ENCODE results near the gene WWTR1. TPM values are rescaled to one million over a fixed set of nuclear protein-coding genes. Genes with fewer than 3 reads are reported as not detected.

WWTR1 gene
- total and polyA plus RNA-seq, 2 of the 8 experiments (the other 6 are each of a cell fraction or from before 2014, with no cell fraction given) = 15.7 to 18.6 TPM

DNA sequence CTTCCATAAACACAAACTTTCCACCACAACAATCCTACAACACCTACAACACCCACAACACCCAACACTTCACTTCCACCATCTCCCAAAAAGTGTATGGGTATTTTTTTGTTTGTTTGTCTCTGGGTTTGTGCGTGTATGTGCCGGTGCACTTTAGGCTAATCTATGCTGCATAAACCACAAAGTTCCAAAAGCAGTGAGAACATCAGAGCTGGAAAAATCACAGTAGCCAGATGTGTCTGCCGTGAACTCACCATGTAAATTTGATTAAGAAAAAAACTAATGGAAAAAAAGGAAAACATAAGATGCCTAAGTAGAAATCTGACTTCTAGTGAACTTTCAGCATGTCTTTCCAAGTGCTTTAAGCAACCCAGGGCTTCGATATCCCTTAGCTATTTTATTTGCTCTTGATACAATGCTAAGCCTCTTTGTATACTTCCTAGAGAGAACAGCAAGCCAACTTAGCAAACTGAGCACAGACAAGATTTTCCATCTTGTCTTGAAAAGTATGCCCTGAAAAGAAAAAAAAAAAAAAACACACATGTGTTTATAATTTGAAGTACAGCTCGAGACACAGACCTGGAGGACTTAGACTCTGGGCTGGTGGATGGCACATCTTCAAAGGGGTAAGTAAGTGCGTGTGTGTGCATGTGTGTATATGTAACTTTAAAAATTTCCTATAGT, 91.4 kb downstream of the WWTR1 start:
- no peak overlapping the region for H4K8ac ChIP-seq (ENCODE audit: extremely low read depth, insufficient read depth, low read length)
- H2BK20ac ChIP-seq (ENCODE audit: low read length) = no peak overlapping the region
- POLR2A ChIA-PET (ENCODE audit: partially characterized antibody) = interaction anchor here (0.6 to 1.6 kb wide), 3 partner anchors 9 to 103 kb away, joined by 3 to 7 read pairs (median 4); partner anchors contain the start of gene WWTR1
- H3K4ac ChIP-seq (replicated peaks; ENCODE audit: insufficient read length, low read depth, low read length) = no peak overlapping the region
- no peak overlapping the region for H3K27ac ChIP-seq (ENCODE audit: low read depth, low read length)
- H2BK5ac ChIP-seq (ENCODE audit: low read depth, low read length) = no peak overlapping the region
- H3K9ac ChIP-seq (replicated peaks in 1 of 4; ENCODE audit: extremely low read depth in 1 of 4, low read depth in 3 of 4, low read length in 3 of 4) = no peak overlapping the region
- H3K14ac ChIP-seq (ENCODE audit: insufficient read length) = no peak overlapping the region
- TF ChIP-seq JUND (IDR thresholded peaks at IDR 0.05; ENCODE audit: low read length) = no peak
- TF ChIP-seq SIX5 (IDR thresholded peaks at IDR 0.05; ENCODE audit: low read depth, low read length) = no peak
- TF ChIP-seq ASH2L (IDR thresholded peaks at IDR 0.05; ENCODE audit: low read length) = no peak
- no peak for TF ChIP-seq NANOG (IDR thresholded peaks at IDR 0.05; ENCODE audit: insufficient read depth, low read depth, low read length, poor library complexity, severe bottlenecking)
- DNase-seq (ENCODE audit: low read depth in 1 of 2, low spot score in 2 of 2) = no peak
- no peak overlapping the region for H2BK15ac ChIP-seq (ENCODE audit: low read length)
- H4K20me1 ChIP-seq (replicated peaks in 1 of 2; ENCODE audit: control insufficient read depth in 1 of 2, insufficient read depth in 2 of 2, low read length in 2 of 2) = no peaks in the 10 kb centered on the region
- no peak overlapping the region for H4K5ac ChIP-seq (ENCODE audit: insufficient read length, low read depth, low read length)
- no peak overlapping the region for H2BK12ac ChIP-seq (ENCODE audit: low read depth, low read length)
- WGBS, 2 experiments (ENCODE audit: extremely low coverage in 1 of 2, insufficient coverage in 1 of 2, insufficient read length in 1 of 2, insufficient replicate concordance in 2 of 2, low coverage in 1 of 2, low lambda C conversion rate in 2 of 2, missing lambda C conversion rate in 1 of 2) = 94% methylated on average over 6 of the region's 6 CpGs; no CpG with 5 or more reads in 1 of the 2 experiments
- no peak overlapping the region for H3K18ac ChIP-seq (ENCODE audit: extremely low read depth, low read length)
- H3K4me2 ChIP-seq (ENCODE audit: insufficient read depth in 1 of 2, low read depth in 2 of 2, low read length in 2 of 2) = no peak overlapping the region
- FAIRE-seq = no peak
- H4K91ac ChIP-seq (replicated peaks; ENCODE audit: insufficient read length, low read length) = no peak overlapping the region
- no peak overlapping the region for H3K4me3 ChIP-seq (ENCODE audit: extremely low read depth in 1 of 4, insufficient read depth in 2 of 4, low read depth in 3 of 4, low read length in 4 of 4)
- no peaks in the 10 kb centered on the region for H3K27me3 ChIP-seq (replicated peaks in 1 of 4; ENCODE audit: control insufficient read depth in 3 of 4, extremely low read depth in 1 of 4, insufficient read depth in 3 of 4, low read length in 3 of 4)
- H2AFZ ChIP-seq (ENCODE audit: low read length) = no peak overlapping the region
- H3K56ac ChIP-seq (replicated peaks; ENCODE audit: insufficient read length, low read depth, low read length) = no peak overlapping the region
- no peaks in the 10 kb centered on the region; the same call in 1 of the 2 replicates for H3K79me1 ChIP-seq (ENCODE audit: low read depth, low read length)
- H3K23me2 ChIP-seq (ENCODE audit: low read depth, low read length) = no peaks in the 10 kb centered on the region
- no peak overlapping the region for H2AK5ac ChIP-seq (ENCODE audit: low read depth, low read length)
- no peaks in the 10 kb centered on the region for H3K9me3 ChIP-seq (ENCODE audit: insufficient read depth in 2 of 2, low read depth in 1 of 2, low read length in 1 of 2)
- no peaks in the 10 kb centered on the region; a peak in 1 of 4 replicates for H3K79me2 ChIP-seq (ENCODE audit: control insufficient read depth in 1 of 2, insufficient read depth in 2 of 2, low read length in 2 of 2)
- no peak overlapping the region for H3K23ac ChIP-seq (ENCODE audit: insufficient read length)
- H3K36me3 ChIP-seq (ENCODE audit: control insufficient read depth in 2 of 4, insufficient read depth in 4 of 4, low read length in 3 of 4) = no peaks in the 10 kb centered on the region; a peak in 1 of 8 replicates
- H3K4me1 ChIP-seq (replicated peaks in 1 of 4; ENCODE audit: control insufficient read depth in 3 of 4, insufficient read depth in 4 of 4, low read length in 3 of 4) = peaks cover 0 to 6% (median 3%) of the 10 kb centered on the region in 4 experiments; a peak in 4 of 7 replicates
- CTCF ChIA-PET (ENCODE audit: partially characterized antibody) = interaction anchor here (0.7 to 5.7 kb wide), 15 partner anchors 10 to 242 kb away, joined by 3 to 37 read pairs (median 6); no protein-coding TSS in a partner anchor
- no peak overlapping the region for H2BK120ac ChIP-seq (replicated peaks; ENCODE audit: low read depth, low read length)
